Gastroesophageal sphincter (tissue), 4 donors: Measurements from ENCODE around the gene SEZ6L. TPM values are rescaled to one million over a fixed set of nuclear protein-coding genes. Genes with fewer than 3 reads are reported as not detected.

Source experiments
- ATAC-seq: fragments of 150-250 bp; one replicate; pipeline ENCODE4 v1.9.1; 2016; ENCODE audit warnings: mild to moderate bottlenecking, moderate library complexity
- H3K27ac ChIP-seq, 4 donors: fragments of 200-600 bp; sonication (generic) in 3 of 4; 1 replicate in 3 of 4; 2 replicates in 1 of 4; pipeline ENCODE4 v1.5.1; 2016 to 2019
- H3K27me3 ChIP-seq: fragments of 200-600 bp; sonication (generic); one replicate; pipeline ENCODE4 v1.5.1; 2019
- H3K36me3 ChIP-seq, 2 donors: fragments of 200-600 bp; sonication (generic); one replicate each; pipeline ENCODE4 v1.5.1; 2019; ENCODE audit warnings: control low read depth in 1 of 2
- H3K4me1 ChIP-seq, 3 donors: fragments of 200-600 bp; sonication (generic); 1 replicate in 2 of 3; 2 replicates in 1 of 3; pipeline ENCODE4 v1.5.1; 2016 to 2019; ENCODE audit warnings: control low read depth in 2 of 3
- H3K4me3 ChIP-seq, 2 donors: fragments of 200-600 bp; sonication (generic); one replicate each; pipeline ENCODE4 v1.5.1; 2019; ENCODE audit warnings: mild to moderate bottlenecking in 1 of 2, moderate library complexity in 1 of 2
- H3K9me3 ChIP-seq, 3 donors: fragments of 200-600 bp; sonication (generic); one replicate each; pipeline ENCODE4 v1.5.1; 2017 to 2019; ENCODE audit warnings: control low read depth in 2 of 3
- CTCF ChIP-seq, 4 experiments: fragments of 200-600 bp in 2 of 4; fragments of 450-650 bp in 2 of 4; sonication (generic) in 1 of 4; IDR thresholded peaks; one replicate each; pipeline ENCODE4 v1.5.1; 2017 to 2019; ENCODE audit warnings: antibody characterized with exemption in 4 of 4, mild to moderate bottlenecking in 2 of 4, moderate library complexity in 2 of 4
- EP300 ChIP-seq: sonication (generic); formaldehyde crosslinking; IDR thresholded peaks from one replicate; pipeline ENCODE4 v1.6.1; 2017; ENCODE audit warnings: antibody characterized with exemption, mild to moderate bottlenecking
- POLR2A ChIP-seq, 2 donors: fragments of 450-650 bp; IDR thresholded peaks; one replicate each; pipeline ENCODE4 v1.6.1; 2017; ENCODE audit warnings: antibody characterized with exemption in 2 of 2, mild to moderate bottlenecking in 2 of 2, moderate library complexity in 1 of 2
- POLR2AphosphoS5 ChIP-seq: sonication (generic); formaldehyde crosslinking; IDR thresholded peaks from one replicate; pipeline ENCODE4 v1.6.1; 2017; ENCODE audit warnings: antibody characterized with exemption
- whole genome bisulfite sequencing, 2 donors: methylation state at CpG; one replicate each; pipeline ENCODE4 v1.1.5; 2018; ENCODE audit warnings: low coverage in 1 of 2; 5-methylcytosine and 5-hydroxymethylcytosine counted together
- total RNA-seq, 4 donors: library from RNA; depleted of rRNA; stranded (reverse); fragments of >200 nt; gene quantifications; one replicate each; pipeline ENCODE4 v1.1.0, GENCODE V29; 2016

The SEZ6L gene
- total RNA-seq, 4 donors from 2014 or later = 0.12 to 0.47 (median 0.28) TPM

DNA sequence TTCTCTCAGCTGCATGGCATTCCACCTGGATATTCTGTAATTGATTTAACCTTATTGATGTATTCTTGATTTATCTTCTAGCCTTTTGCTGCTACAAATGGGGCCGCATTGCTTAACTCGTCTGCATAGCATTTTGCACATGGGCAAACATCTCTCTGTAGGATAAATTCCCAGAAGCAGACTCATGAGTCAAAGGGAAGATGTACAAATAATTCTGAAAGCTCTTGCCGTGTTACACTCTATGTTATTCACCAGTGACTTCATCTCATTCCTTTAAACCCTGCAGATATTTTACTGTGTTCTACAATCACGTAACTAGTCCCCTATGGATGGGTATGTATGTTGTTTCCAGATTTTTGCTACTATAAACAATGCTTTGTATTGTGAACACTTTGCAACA is 112.7 kb downstream of the SEZ6L start:
- ATAC-seq = no peak
- H3K36me3 ChIP-seq = no peaks in the 10 kb centered on the region
- H3K4me3 ChIP-seq = no peak overlapping the region
- H3K27me3 ChIP-seq = peaks cover 71% of the 10 kb centered on the region
- TF ChIP-seq POLR2AphosphoS5 (no peak), CTCF (IDR thresholded peaks at IDR 0.05) (no peak), EP300 (no peak), POLR2A (IDR thresholded peaks at IDR 0.05) (no peak)
- H3K27ac ChIP-seq = no peak overlapping the region
- peaks cover 0 to 6% (median 0%) of the 10 kb centered on the region in 3 donors for H3K9me3 ChIP-seq
- 77 to 82% methylated on average over 4 of the region's 4 CpGs for WGBS, 2 donors
- H3K4me1 ChIP-seq = no peaks in the 10 kb centered on the region

GRCh38 chr22:26283330-26283729 is 114.1 kb downstream of the SEZ6L start:
- TF ChIP-seq POLR2AphosphoS5 = no peak
- TF ChIP-seq POLR2A (IDR thresholded peaks at IDR 0.05) = no peak
- no peak for TF ChIP-seq EP300
- TF ChIP-seq CTCF (IDR thresholded peaks at IDR 0.05) = no peak
- H3K36me3 ChIP-seq = no peaks in the 10 kb centered on the region
- no peak overlapping the region for H3K4me3 ChIP-seq
- 87 to 88% methylated on average over 2 of the region's 2 CpGs for WGBS, 2 donors
- H3K9me3 ChIP-seq = peaks cover 0 to 6% (median 0%) of the 10 kb centered on the region in 3 donors
- H3K27ac ChIP-seq = no peak overlapping the region
- peaks cover 72% of the 10 kb centered on the region for H3K27me3 ChIP-seq
- no peaks in the 10 kb centered on the region for H3K4me1 ChIP-seq
- ATAC-seq = no peak

GRCh38 chr22:26285632-26286031 is 116.4 kb downstream of the SEZ6L start:
- TF ChIP-seq POLR2A (IDR thresholded peaks at IDR 0.05) (no peak), CTCF (IDR thresholded peaks at IDR 0.05) (no peak), POLR2AphosphoS5 (no peak), EP300 (no peak)

DNA sequence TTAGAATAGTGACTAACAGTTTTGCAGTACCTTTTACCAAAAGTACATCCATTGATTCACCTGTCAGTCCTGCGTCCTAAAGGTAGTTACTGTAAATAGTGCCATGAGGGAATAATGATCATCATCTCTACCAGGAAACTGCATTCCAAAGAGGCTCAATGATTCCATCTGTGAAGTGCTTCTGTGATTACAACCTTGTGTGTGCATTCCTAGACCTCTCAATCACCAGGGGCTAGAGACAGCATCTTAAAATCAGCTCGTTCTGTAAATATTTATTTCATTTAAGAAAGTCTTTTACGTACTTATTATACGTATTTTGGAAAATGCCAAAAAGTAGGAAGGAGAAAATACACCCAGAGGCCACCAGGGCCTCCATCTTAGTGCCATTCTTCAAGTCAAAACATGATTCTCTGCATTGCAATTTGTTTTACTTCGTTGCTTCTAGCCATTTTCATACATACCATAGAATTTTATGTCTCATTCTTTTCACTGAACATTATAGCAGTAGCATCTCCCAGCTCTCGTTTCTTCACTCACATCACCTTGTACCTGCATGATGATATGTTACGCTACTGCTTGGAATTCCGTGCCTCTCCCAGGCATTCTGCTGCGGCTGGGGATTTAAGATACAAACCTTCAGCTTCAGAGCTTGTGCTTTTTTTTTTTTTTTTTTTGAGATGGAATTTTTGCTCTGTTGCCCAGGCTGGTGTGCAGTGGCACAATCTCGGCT is 117.0 kb downstream of the SEZ6L start:
- Histone ChIP-seq H3K4me3 (no peak overlapping the region), H3K4me1 (no peaks in the 10 kb centered on the region), H3K36me3 (no peaks in the 10 kb centered on the region), H3K27me3 (peaks cover 67% of the 10 kb centered on the region), H3K9me3 (peaks cover 0 to 6% (median 0%) of the 10 kb centered on the region in 3 donors), H3K27ac (no peak overlapping the region)
- no peak for TF ChIP-seq POLR2A (IDR thresholded peaks at IDR 0.05)
- no peak for TF ChIP-seq CTCF (IDR thresholded peaks at IDR 0.05)
- TF ChIP-seq EP300 = no peak
- TF ChIP-seq POLR2AphosphoS5 = no peak
- WGBS, 2 donors = 59 to 62% methylated on average over 9 to 10 of the region's 10 CpGs
- no peak for ATAC-seq

More at GRCh38 chr22:26285632-26286031, 116.4 kb downstream of the SEZ6L start:
- Histone ChIP-seq H3K4me3 (no peak overlapping the region), H3K9me3 (peaks cover 0 to 6% (median 0%) of the 10 kb centered on the region in 3 donors), H3K4me1 (no peaks in the 10 kb centered on the region), H3K27me3 (peaks cover 67% of the 10 kb centered on the region), H3K27ac (no peak overlapping the region), H3K36me3 (no peaks in the 10 kb centered on the region)
- ATAC-seq = no peak
- 37 to 80% methylated on average over 2 to 5 of the region's 5 CpGs for WGBS, 2 donors
